Smooth muscle cell (in vitro differentiated cells): ENCODE measurements around the gene INPP5E. TPM values are rescaled to one million over a fixed set of nuclear protein-coding genes. Genes with fewer than 3 reads are reported as not detected.

Experiments used
- DNase-seq: peaks from one replicate; lab custom pipeline; 2025; ENCODE audit not compliant: unreplicated experiment; lab: John Stamatoyannopoulos, UW
- H2AFZ ChIP-seq: fragments of 200-600 bp; sonication (generic); 2 replicates; pipeline ENCODE4 v1.6.0; 2016; ENCODE audit warnings: antibody characterized with exemption, low read depth, mild to moderate bottlenecking
- H3F3A ChIP-seq: fragments of 200-600 bp; sonication (generic); 2 replicates; pipeline ENCODE4 v1.6.0; 2017; ENCODE audit warnings: antibody characterized with exemption, low read depth
- H3K27ac ChIP-seq: fragments of 200-600 bp; sonication (generic); 2 replicates; pipeline ENCODE4 v1.5.1; 2016; ENCODE audit warnings: low read depth, mild to moderate bottlenecking
- H3K27me3 ChIP-seq: fragments of 200-600 bp; sonication (generic); 2 replicates; pipeline ENCODE4 v1.6.1; 2016; ENCODE audit warnings: low read depth, mild to moderate bottlenecking
- H3K36me3 ChIP-seq: fragments of 200-600 bp; sonication (generic); 2 replicates; pipeline ENCODE4 v1.5.1; 2016; ENCODE audit warnings: low read depth
- H3K4me1 ChIP-seq: fragments of 200-600 bp; sonication (generic); 2 replicates; pipeline ENCODE4 v1.5.1; 2016; ENCODE audit warnings: low read depth
- H3K4me2 ChIP-seq: fragments of 200-600 bp; sonication (generic); 2 replicates; pipeline ENCODE4 v1.6.0; 2016; ENCODE audit warnings: mild to moderate bottlenecking
- H3K4me3 ChIP-seq: fragments of 200-600 bp; sonication (generic); 2 replicates; pipeline ENCODE4 v1.5.1; 2016; ENCODE audit warnings: mild to moderate bottlenecking
- H3K79me2 ChIP-seq: fragments of 200-600 bp; sonication (generic); 2 replicates; pipeline ENCODE4 v1.6.0; 2016; ENCODE audit warnings: low read depth, mild to moderate bottlenecking
- H3K9ac ChIP-seq: fragments of 200-600 bp; sonication (generic); 2 replicates; pipeline ENCODE4 v1.6.0; 2016; ENCODE audit warnings: low read depth
- H3K9me3 ChIP-seq: fragments of 200-600 bp; sonication (generic); replicated peaks from 2 replicates; pipeline ENCODE4 v1.5.1; 2016; ENCODE audit warnings: low read depth
- H4K20me1 ChIP-seq: fragments of 200-600 bp; sonication (generic); 2 replicates; pipeline ENCODE4 v1.6.0; 2016; ENCODE audit warnings: low read depth
- CTCF ChIP-seq: fragments of 200-600 bp; sonication (generic); IDR thresholded peaks from 2 replicates; pipeline ENCODE4 v1.5.1; 2017; ENCODE audit warnings: borderline replicate concordance, mild to moderate bottlenecking, antibody characterized with exemption; ENCODE audit not compliant: insufficient read depth, poor library complexity, severe bottlenecking
- WGBS: methylation state at CpG from one replicate; pipeline ENCODE4 v1.1.7; 2016; ENCODE audit warnings: low lambda C conversion rate; 5-methylcytosine and 5-hydroxymethylcytosine counted together
- polyA plus RNA-seq: library from polyadenylated mRNA; unstranded; fragments of >200 nt; fragmentation: Nextera tagmentation; extraction: Ambion mirVana; gene quantifications from 2 replicates; pipeline ENCODE4 v1.2.1, GENCODE V29; 2016
- total RNA-seq: library from RNA; depleted of rRNA; stranded (reverse); fragments of >200 nt; gene quantifications from 2 replicates; pipeline ENCODE4 v1.2.3, GENCODE V29; 2014

INPP5E gene
- total and polyA plus RNA-seq, 2 experiments from 2014 or later = 2.8 to 7.7 TPM

- Histone ChIP-seq H3K79me2 (no peaks in the 10 kb centered on the region), H3K27ac (no peak overlapping the region), H3K9me3 (no peaks in the 10 kb centered on the region), H3K4me3 (no peak overlapping the region), H3K36me3 (no peaks in the 10 kb centered on the region), H3K4me1 (no peaks in the 10 kb centered on the region), H3F3A (peaks cover 5% of the 10 kb centered on the region), H3K9ac (no peak overlapping the region), H4K20me1 (peaks cover 7% of the 10 kb centered on the region), H3K4me2 (no peak overlapping the region), H3K27me3 (no peaks in the 10 kb centered on the region), H2AFZ (no peak overlapping the region)
- WGBS = 93% methylated on average over 27 of the region's 27 CpGs
- DNase-seq = no peak
- no peak for TF ChIP-seq CTCF
Observed at GRCh38 chr9:136424750-136425362, 14.8 kb downstream of the INPP5E start.

- H3K36me3 ChIP-seq = no peaks in the 10 kb centered on the region
- WGBS = 97% methylated on average over 43 of the region's 43 CpGs
Observed at GRCh38 chr9:136423432-136424146, 16.1 kb downstream of the INPP5E start.

GRCh38 chr9:136422876-136423275 lies 16.8 kb downstream of the INPP5E start:
- peaks cover 7% of the 10 kb centered on the region for H4K20me1 ChIP-seq
- H3K36me3 ChIP-seq = no peaks in the 10 kb centered on the region
- no peak overlapping the region for H3K4me3 ChIP-seq
- no peak overlapping the region for H2AFZ ChIP-seq
- no peak for DNase-seq
- no peaks in the 10 kb centered on the region for H3K27me3 ChIP-seq
- 97% methylated on average over 26 of the region's 26 CpGs for WGBS
- H3K4me2 ChIP-seq = no peak overlapping the region
- H3K9ac ChIP-seq = no peak overlapping the region
- H3K27ac ChIP-seq = no peak overlapping the region
- no peaks in the 10 kb centered on the region for H3K79me2 ChIP-seq
- H3F3A ChIP-seq = peaks cover 5% of the 10 kb centered on the region
- no peaks in the 10 kb centered on the region for H3K9me3 ChIP-seq
- no peaks in the 10 kb centered on the region for H3K4me1 ChIP-seq
- no peak for TF ChIP-seq CTCF

More at GRCh38 chr9:136423432-136424146, 16.1 kb downstream of the INPP5E start:
- no peak for DNase-seq
- no peak overlapping the region for H2AFZ ChIP-seq
- H3K27me3 ChIP-seq = no peaks in the 10 kb centered on the region
- H3F3A ChIP-seq = peaks cover 5% of the 10 kb centered on the region
- no peak overlapping the region for H3K4me3 ChIP-seq
- peaks cover 7% of the 10 kb centered on the region for H4K20me1 ChIP-seq
- H3K4me2 ChIP-seq = no peak overlapping the region
- no peak for TF ChIP-seq CTCF
- no peaks in the 10 kb centered on the region for H3K9me3 ChIP-seq
- H3K9ac ChIP-seq = no peak overlapping the region
- no peaks in the 10 kb centered on the region for H3K4me1 ChIP-seq
- H3K27ac ChIP-seq = no peak overlapping the region
- H3K79me2 ChIP-seq = no peaks in the 10 kb centered on the region
